ENCODE measurements around the gene SMIM22.

- no peak for TF ChIP-seq FOXK2 (IDR thresholded peaks at IDR 0.05)
- no peak for TF ChIP-seq ARNT (IDR thresholded peaks at IDR 0.05)
- no peak for TF ChIP-seq FOXM1 (IDR thresholded peaks at IDR 0.05; ENCODE audit: borderline replicate concordance)
Measured at GRCh38 chr16:4760221-4760910, 34.8 kb upstream of the SMIM22 start.
